ENCODE measurements around the gene PIN4. TPM values are rescaled to one million over a fixed set of nuclear protein-coding genes. Genes with fewer than 3 reads are reported as not detected.

PIN4 gene
- total and polyA plus RNA-seq, 2 experiments from 2014 or later = 3.5 to 80.6 TPM

DNA sequence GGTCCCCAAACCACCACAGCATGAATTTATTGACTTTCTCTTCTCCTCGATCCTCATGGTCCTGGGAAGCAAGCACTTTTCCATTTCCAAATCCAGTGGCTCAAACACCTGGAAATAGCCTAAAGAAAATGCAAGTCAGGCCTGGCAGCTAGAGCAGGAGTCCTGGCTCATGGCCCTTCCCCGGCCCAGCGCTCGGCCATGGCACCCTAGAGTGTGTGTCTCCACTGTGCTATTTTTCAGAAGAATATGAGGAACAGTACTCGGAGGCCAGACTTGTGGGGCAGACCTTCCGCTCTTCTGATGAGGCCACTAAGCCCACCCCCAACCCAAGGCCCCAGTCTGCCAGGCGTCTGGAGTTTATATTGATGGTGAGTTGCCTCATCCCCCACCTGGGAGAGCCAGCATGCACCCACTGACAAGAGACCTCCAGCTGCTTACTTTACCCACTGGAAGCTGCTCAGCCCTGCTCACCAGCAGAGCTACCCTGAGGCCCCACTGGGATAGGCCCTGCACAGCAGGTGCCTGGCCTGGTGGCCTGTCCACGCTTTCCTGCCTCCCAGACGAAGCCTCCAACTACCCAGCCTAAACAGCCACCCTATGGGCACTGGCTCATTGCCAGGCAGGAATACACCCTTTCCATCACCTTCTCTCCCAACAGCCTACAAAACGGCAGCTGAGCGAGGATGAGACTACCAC is 47.6 kb upstream of the PIN4 start (continued):
- TF ChIP-seq, protein P1, sequence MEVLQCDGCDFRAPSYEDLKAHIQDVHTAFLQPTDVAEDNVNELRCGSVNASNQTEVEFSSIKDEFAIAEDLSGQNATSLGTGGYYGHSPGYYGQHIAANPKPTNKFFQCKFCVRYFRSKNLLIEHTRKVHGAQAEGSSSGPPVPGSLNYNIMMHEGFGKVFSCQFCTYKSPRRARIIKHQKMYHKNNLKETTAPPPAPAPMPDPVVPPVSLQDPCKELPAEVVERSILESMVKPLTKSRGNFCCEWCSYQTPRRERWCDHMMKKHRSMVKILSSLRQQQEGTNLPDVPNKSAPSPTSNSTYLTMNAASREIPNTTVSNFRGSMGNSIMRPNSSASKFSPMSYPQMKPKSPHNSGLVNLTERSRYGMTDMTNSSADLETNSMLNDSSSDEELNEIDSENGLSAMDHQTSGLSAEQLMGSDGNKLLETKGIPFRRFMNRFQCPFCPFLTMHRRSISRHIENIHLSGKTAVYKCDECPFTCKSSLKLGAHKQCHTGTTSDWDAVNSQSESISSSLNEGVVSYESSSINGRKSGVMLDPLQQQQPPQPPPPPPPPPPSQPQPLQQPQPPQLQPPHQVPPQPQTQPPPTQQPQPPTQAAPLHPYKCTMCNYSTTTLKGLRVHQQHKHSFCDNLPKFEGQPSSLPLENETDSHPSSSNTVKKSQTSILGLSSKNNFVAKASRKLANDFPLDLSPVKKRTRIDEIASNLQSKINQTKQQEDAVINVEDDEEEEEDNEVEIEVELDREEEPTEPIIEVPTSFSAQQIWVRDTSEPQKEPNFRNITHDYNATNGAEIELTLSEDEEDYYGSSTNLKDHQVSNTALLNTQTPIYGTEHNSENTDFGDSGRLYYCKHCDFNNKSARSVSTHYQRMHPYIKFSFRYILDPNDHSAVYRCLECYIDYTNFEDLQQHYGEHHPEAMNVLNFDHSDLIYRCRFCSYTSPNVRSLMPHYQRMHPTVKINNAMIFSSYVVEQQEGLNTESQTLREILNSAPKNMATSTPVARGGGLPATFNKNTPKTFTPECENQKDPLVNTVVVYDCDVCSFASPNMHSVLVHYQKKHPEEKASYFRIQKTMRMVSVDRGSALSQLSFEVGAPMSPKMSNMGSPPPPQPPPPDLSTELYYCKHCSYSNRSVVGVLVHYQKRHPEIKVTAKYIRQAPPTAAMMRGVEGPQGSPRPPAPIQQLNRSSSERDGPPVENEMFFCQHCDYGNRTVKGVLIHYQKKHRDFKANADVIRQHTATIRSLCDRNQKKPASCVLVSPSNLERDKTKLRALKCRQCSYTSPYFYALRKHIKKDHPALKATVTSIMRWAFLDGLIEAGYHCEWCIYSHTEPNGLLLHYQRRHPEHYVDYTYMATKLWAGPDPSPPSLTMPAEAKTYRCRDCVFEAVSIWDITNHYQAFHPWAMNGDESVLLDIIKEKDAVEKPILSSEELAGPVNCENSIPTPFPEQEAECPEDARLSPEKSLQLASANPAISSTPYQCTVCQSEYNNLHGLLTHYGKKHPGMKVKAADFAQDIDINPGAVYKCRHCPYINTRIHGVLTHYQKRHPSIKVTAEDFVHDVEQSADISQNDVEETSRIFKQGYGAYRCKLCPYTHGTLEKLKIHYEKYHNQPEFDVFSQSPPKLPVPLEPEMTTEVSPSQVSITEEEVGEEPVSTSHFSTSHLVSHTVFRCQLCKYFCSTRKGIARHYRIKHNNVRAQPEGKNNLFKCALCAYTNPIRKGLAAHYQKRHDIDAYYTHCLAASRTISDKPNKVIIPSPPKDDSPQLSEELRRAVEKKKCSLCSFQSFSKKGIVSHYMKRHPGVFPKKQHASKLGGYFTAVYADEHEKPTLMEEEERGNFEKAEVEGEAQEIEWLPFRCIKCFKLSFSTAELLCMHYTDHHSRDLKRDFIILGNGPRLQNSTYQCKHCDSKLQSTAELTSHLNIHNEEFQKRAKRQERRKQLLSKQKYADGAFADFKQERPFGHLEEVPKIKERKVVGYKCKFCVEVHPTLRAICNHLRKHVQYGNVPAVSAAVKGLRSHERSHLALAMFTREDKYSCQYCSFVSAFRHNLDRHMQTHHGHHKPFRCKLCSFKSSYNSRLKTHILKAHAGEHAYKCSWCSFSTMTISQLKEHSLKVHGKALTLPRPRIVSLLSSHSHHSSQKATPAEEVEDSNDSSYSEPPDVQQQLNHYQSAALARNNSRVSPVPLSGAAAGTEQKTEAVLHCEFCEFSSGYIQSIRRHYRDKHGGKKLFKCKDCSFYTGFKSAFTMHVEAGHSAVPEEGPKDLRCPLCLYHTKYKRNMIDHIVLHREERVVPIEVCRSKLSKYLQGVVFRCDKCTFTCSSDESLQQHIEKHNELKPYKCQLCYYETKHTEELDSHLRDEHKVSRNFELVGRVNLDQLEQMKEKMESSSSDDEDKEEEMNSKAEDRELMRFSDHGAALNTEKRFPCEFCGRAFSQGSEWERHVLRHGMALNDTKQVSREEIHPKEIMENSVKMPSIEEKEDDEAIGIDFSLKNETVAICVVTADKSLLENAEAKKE (CRISPR knock-in tag; IDR thresholded peaks at IDR 0.05) = no peak
- TF ChIP-seq CREB1 (CRISPR knock-in tag; IDR thresholded peaks at IDR 0.05; ENCODE audit: low read depth) = no peak
- no peak for TF ChIP-seq POLR2AphosphoS5 (IDR thresholded peaks at IDR 0.05; ENCODE audit: low read depth)
- TF ChIP-seq NANOG (IDR thresholded peaks at IDR 0.05; ENCODE audit: borderline replicate concordance) = no peak

DNA sequence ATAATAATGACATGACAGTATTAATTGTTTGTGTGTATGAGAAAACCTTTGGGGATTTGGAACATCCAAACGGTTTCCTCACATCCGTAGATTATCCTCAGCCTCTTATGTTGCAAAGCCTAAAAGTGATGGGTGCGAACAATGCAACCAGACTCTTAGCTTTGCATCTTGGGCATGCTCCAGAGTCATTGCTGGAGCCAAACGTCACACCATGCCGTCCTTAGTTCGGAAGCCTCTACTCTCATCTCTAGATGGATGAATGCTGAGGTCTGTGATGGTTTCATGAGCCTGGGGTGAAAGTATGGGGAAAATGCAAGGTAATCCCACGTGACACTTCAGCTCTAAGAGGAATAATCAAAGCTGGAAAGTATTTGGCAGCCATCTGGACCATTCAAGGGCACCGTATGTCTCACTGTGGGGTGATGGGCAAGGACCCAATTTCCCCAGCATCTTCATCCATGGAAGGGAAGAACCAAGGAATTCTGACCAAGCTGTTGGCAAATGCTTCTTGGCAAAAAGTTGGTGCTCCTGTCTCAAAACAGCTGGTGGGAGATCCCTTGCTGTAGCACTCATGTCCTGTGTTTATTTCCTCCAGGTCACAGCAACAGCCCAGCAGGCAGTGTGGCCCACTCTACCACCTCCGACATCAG is 43.6 kb upstream of the PIN4 start:
- no peaks in the 10 kb centered on the region; the same call in 2 of the 3 replicates for H3K9me3 Mint-ChIP-seq
- no peaks in the 10 kb centered on the region for H4K20me1 ChIP-seq (replicated peaks; ENCODE audit: insufficient read depth)
- H3K4me1 Mint-ChIP-seq = peaks cover 2% of the 10 kb centered on the region; the same call in 1 of the 3 replicates
- no peak for TF ChIP-seq CREB1 (CRISPR knock-in tag; IDR thresholded peaks at IDR 0.05; ENCODE audit: low read depth)
- TF ChIP-seq REST (IDR thresholded peaks at IDR 0.05; ENCODE audit: unreplicated experiment) = no peak
- no peak for TF ChIP-seq EZH2 (IDR thresholded peaks at IDR 0.05; ENCODE audit: low read depth, unreplicated experiment)

More for the DNA sequence above, 43.6 kb upstream of the PIN4 start:
- Histone ChIP-seq H3K9me2 (ENCODE audit: insufficient read depth) (no peaks in the 10 kb centered on the region), H3K4me3 (no peak overlapping the region), H2AFZ (no peak overlapping the region), H3K36me3 (ENCODE audit: insufficient read depth) (no peaks in the 10 kb centered on the region), H3K27me3 (ENCODE audit: insufficient read depth) (peaks cover 7% of the 10 kb centered on the region), H3K4me1 (ENCODE audit: insufficient read depth) (no peaks in the 10 kb centered on the region), H3K4me2 (no peak overlapping the region), H3F3A (replicated peaks; ENCODE audit: low read depth) (no peaks in the 10 kb centered on the region), H3K27ac (ENCODE audit: low read depth) (no peak overlapping the region), H3K79me2 (replicated peaks; ENCODE audit: insufficient read depth) (no peaks in the 10 kb centered on the region)
- DNase-seq (ENCODE audit: low spot score) = no peak
- Mint-ChIP-seq H3K36me3 (ENCODE audit: low read depth) (peaks cover 23% of the 10 kb centered on the region), H3K4me3 (no peak overlapping the region), H3K27ac (no peak overlapping the region), H3K27me3 (ENCODE audit: insufficient read depth, low read depth, poor library complexity) (peaks cover 3% of the 10 kb centered on the region)
- no peak for ATAC-seq

All from GM23338 (cell line).